SU-DHL-6 (cell line): ENCODE results near the gene DACT3.

Source experiments
- H2AFZ ChIP-seq: fragments of 200-600 bp; sonication (generic); 2 replicates; pipeline ENCODE4 v1.6.1; 2014; ENCODE audit warnings: low read depth, mild to moderate bottlenecking, moderate library complexity, mixed read lengths, antibody characterized with exemption, low read length; ENCODE audit not compliant: severe bottlenecking
- H3F3A ChIP-seq: fragments of 200-600 bp; shearing (Covaris generic); 2 replicates; pipeline ENCODE4 v1.6.0; 2016; ENCODE audit warnings: antibody characterized with exemption, mild to moderate bottlenecking; ENCODE audit not compliant: insufficient read depth
- H3K27ac ChIP-seq: fragments of 200-600 bp; sonication (generic); 2 replicates; pipeline ENCODE4 v1.5.1; 2016; ENCODE audit warnings: low read depth, mild to moderate bottlenecking, low read length, moderate library complexity, mixed read lengths
- H3K27me3 ChIP-seq: fragments of 200-600 bp; sonication (generic), shearing (Covaris generic); 2 replicates; pipeline ENCODE4 v1.6.0; 2014; ENCODE audit warnings: mild to moderate bottlenecking, low read length
- H3K36me3 ChIP-seq: fragments of 200-600 bp; sonication (generic); 2 replicates; pipeline ENCODE4 v1.6.1; 2014; ENCODE audit warnings: mild to moderate bottlenecking, low read length, mixed read lengths
- H3K4me2 ChIP-seq: fragments of 300-600, 200-600 bp; shearing (Covaris generic), sonication (generic); 2 replicates; pipeline ENCODE4 v1.6.0; 2014; ENCODE audit warnings: low read length, low read depth, mild to moderate bottlenecking; ENCODE audit not compliant: poor library complexity, severe bottlenecking
- H3K4me3 ChIP-seq: fragments of 200-600 bp; sonication (generic); 2 replicates; pipeline ENCODE4 v1.5.1; 2014; ENCODE audit warnings: antibody characterized with exemption, low read length, mild to moderate bottlenecking, mixed read lengths; ENCODE audit not compliant: insufficient read depth, poor library complexity, severe bottlenecking
- H3K79me2 ChIP-seq: fragments of 200-600 bp; sonication (generic); 2 replicates; pipeline ENCODE4 v1.6.1; 2014; ENCODE audit warnings: mild to moderate bottlenecking, low read length, moderate library complexity; ENCODE audit not compliant: insufficient read depth
- H3K9ac ChIP-seq: fragments of 200-600 bp; sonication (generic); 2 replicates; pipeline ENCODE4 v1.7.0; 2014; ENCODE audit warnings: mild to moderate bottlenecking, low read length
- H3K9me2 ChIP-seq: fragments of 200-600 bp; sonication (generic); replicated peaks from 2 replicates; pipeline ENCODE4 v1.6.1; 2014; ENCODE audit warnings: low read length; ENCODE audit not compliant: insufficient read depth
- H3K9me3 ChIP-seq: fragments of 200-600 bp; sonication (generic); 2 replicates; pipeline ENCODE4 v1.6.1; 2014; ENCODE audit warnings: low read length, mixed read lengths; ENCODE audit not compliant: insufficient read depth
- H4K20me1 ChIP-seq: fragments of 200-600 bp; sonication (generic); 2 replicates; pipeline ENCODE4 v1.6.1; 2014; ENCODE audit warnings: low read depth, mild to moderate bottlenecking, antibody characterized with exemption, low read length, moderate library complexity, mixed read lengths
- EZH2phosphoT487 ChIP-seq: fragments of 200-600 bp; sonication (generic), shearing (Covaris generic); conservative IDR thresholded peaks from 2 replicates; pipeline ENCODE4 v1.6.1; 2018; ENCODE audit warnings: mild to moderate bottlenecking, antibody characterized with exemption, low read length, moderate library complexity, mixed read lengths
- TF ChIP-seq, protein P1 (sequence below): fragments of 200-600 bp; sonication (generic); IDR thresholded peaks from one replicate; pipeline ENCODE4 v1.5.1; 2017; ENCODE audit warnings: antibody characterized with exemption, mild to moderate bottlenecking, low read length, moderate library complexity; ENCODE audit not compliant: insufficient read depth, poor library complexity, severe bottlenecking

DACT3 gene

DNA sequence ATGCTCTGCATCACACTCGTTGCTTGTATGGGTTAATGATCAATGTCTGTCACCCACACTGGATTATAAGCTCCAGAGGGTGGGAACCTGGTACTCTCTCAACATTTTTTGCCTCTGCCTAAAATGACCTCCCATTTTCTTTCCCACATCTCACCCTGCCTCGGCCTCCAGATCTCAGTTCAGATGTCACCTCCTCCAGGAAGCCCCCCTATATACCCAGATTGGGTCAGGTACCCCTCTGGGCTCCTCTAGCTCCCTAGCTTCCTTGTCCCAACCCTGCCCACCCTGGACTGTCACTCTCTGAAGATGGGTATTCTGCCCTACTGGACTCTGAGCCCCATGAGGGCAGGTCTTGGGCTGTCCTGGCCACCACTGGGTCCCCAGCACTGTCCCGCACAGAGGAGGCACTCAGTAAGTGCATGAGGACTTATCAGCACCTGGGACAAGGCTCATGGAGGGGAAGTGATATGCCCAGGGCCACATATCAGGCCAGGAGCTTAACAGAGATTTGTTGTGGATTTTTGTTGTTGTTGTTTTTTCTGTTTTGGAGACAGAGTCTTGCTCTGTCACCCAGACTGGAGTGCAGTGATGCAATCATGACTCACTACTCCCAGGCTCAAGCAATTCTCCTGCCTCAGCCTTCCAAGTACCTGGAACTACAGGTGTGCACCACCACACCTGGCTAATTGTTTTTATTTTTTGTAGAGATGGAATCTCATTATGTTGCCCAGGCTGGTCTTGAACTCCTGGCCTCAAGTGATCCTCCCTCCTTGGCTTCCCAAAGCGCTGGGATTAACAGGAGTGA, 32.1 kb upstream of the DACT3 start:
- no peaks in the 10 kb centered on the region for H3K27me3 ChIP-seq
- no peak overlapping the region for H2AFZ ChIP-seq
- H3K9ac ChIP-seq = no peak overlapping the region
- H3K36me3 ChIP-seq = peaks cover 17% of the 10 kb centered on the region
- H3K9me3 ChIP-seq = no peaks in the 10 kb centered on the region
- TF ChIP-seq, protein P1, sequence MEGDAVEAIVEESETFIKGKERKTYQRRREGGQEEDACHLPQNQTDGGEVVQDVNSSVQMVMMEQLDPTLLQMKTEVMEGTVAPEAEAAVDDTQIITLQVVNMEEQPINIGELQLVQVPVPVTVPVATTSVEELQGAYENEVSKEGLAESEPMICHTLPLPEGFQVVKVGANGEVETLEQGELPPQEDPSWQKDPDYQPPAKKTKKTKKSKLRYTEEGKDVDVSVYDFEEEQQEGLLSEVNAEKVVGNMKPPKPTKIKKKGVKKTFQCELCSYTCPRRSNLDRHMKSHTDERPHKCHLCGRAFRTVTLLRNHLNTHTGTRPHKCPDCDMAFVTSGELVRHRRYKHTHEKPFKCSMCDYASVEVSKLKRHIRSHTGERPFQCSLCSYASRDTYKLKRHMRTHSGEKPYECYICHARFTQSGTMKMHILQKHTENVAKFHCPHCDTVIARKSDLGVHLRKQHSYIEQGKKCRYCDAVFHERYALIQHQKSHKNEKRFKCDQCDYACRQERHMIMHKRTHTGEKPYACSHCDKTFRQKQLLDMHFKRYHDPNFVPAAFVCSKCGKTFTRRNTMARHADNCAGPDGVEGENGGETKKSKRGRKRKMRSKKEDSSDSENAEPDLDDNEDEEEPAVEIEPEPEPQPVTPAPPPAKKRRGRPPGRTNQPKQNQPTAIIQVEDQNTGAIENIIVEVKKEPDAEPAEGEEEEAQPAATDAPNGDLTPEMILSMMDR = no peak
- TF ChIP-seq EZH2phosphoT487 = no peak
- H4K20me1 ChIP-seq = no peaks in the 10 kb centered on the region
- no peak overlapping the region for H3K4me3 ChIP-seq
- no peaks in the 10 kb centered on the region for H3K79me2 ChIP-seq
- no peak overlapping the region for H3K4me2 ChIP-seq
- H3K9me2 ChIP-seq = no peaks in the 10 kb centered on the region
- no peak overlapping the region for H3K27ac ChIP-seq
- H3F3A ChIP-seq = no peaks in the 10 kb centered on the region

DNA sequence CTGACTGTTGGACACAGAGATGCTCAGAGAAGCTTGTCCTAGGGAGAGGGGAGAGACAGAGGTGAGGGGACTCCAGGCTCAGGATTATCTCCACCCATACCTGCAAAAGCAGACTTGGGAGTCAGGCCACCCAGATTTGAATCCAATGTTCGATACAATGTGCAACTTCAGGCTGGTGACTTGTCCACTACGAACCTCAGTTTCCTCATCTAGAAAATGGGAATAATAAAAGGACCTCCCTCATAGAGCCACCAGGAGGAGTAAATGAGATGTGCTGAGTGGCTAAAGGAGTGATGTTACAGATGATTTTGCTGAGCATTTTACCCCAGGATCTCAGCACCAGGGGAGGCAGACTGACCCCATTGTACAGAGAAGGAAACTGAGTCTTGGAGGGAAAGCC, 31.0 kb upstream of the DACT3 start:
- peaks cover 17% of the 10 kb centered on the region for H3K36me3 ChIP-seq
- no peaks in the 10 kb centered on the region for H3F3A ChIP-seq
- no peak overlapping the region for H3K4me2 ChIP-seq

DNA sequence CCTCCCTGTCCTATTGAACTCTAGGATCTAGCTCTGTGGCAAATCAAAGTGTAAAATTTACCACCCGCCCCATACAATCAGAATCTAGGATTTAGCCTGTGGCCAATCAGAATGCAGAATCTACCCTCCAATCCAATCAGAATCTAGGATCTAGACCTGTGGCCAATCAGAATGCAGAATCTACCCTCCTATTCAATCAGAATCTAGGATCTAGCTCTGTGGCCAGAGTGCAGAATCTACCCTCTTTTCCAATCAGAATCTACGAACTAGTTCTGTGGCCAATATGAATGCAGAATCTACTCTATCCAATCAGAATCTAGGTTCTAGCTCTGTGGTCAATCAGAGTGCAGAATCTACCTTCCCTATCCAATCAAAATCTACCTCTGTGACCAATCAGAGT, 30.1 kb upstream of the DACT3 start:
- Histone ChIP-seq H3K4me2 (no peak overlapping the region), H3K27me3 (no peaks in the 10 kb centered on the region), H3K79me2 (no peaks in the 10 kb centered on the region), H3K27ac (no peak overlapping the region), H3K36me3 (peaks cover 17% of the 10 kb centered on the region), H3K9ac (no peak overlapping the region), H3K9me3 (no peaks in the 10 kb centered on the region), H3F3A (no peaks in the 10 kb centered on the region), H2AFZ (no peak overlapping the region), H3K4me3 (no peak overlapping the region), H4K20me1 (no peaks in the 10 kb centered on the region), H3K9me2 (no peaks in the 10 kb centered on the region)
- TF ChIP-seq, protein P1 = no peak
- TF ChIP-seq EZH2phosphoT487 = no peak

More for the DNA sequence above, 31.0 kb upstream of the DACT3 start:
- H3K79me2 ChIP-seq = no peaks in the 10 kb centered on the region
- no peaks in the 10 kb centered on the region for H4K20me1 ChIP-seq
- TF ChIP-seq, protein P1 = no peak
- TF ChIP-seq EZH2phosphoT487 = no peak
- no peak overlapping the region for H2AFZ ChIP-seq
- no peak overlapping the region for H3K9ac ChIP-seq
- H3K4me3 ChIP-seq = no peak overlapping the region
- H3K9me2 ChIP-seq = no peaks in the 10 kb centered on the region
- H3K27me3 ChIP-seq = no peaks in the 10 kb centered on the region
- no peaks in the 10 kb centered on the region for H3K9me3 ChIP-seq
- H3K27ac ChIP-seq = no peak overlapping the region
